NCI-H748 (cell line): ENCODE data around the gene PPT1.

Source experiments
- DNase-seq: peaks from one replicate; lab custom pipeline; 2025; ENCODE audit not compliant: unreplicated experiment; lab: John Stamatoyannopoulos, UW

The PPT1 gene

GRCh38 chr1:40096977-40097782, at the start of gene PPT1:
Gene PPT1, minus strand, starts transcription at chr1:40097252. Its CDS starts 14 bp downstream, at chr1:40097238.
- peak; percentile 100 for DNase-seq

- DNase-seq: peak; percentile 97
Observed at GRCh38 chr1:40143891-40144575, 47.0 kb upstream of the PPT1 start.

GRCh38 chr1:40141878-40142535, 45.0 kb upstream of the PPT1 start:
- no peak for DNase-seq

- no peak for DNase-seq
Observed at GRCh38 chr1:40140211-40140973, 43.3 kb upstream of the PPT1 start.

GRCh38 chr1:40133839-40134238, 36.8 kb upstream of the PPT1 start:
- DNase-seq: no peak

- DNase-seq: no peak
Observed at GRCh38 chr1:40133312-40133665, 36.2 kb upstream of the PPT1 start.

GRCh38 chr1:40132383-40133311, 35.6 kb upstream of the PPT1 start:
- DNase-seq: no peak

GRCh38 chr1:40130892-40131291, 33.8 kb upstream of the PPT1 start:
- no peak for DNase-seq

GRCh38 chr1:40122855-40123254, 25.8 kb upstream of the PPT1 start:
- DNase-seq: peak; percentile 65

- DNase-seq: no peak
Observed at GRCh38 chr1:40120128-40120527, 23.1 kb upstream of the PPT1 start.

GRCh38 chr1:40114400-40114799, 17.3 kb upstream of the PPT1 start:
- no peak for DNase-seq

- DNase-seq: no peak
Observed at GRCh38 chr1:40110389-40110788, 13.3 kb upstream of the PPT1 start.

- DNase-seq: peak; percentile 58
Observed at GRCh38 chr1:40107290-40107959, 10.4 kb upstream of the PPT1 start.

- DNase-seq: no peak
Observed at GRCh38 chr1:40105028-40105427, 8.0 kb upstream of the PPT1 start.

- DNase-seq: no peak
Observed at GRCh38 chr1:40102896-40103295, 5.8 kb upstream of the PPT1 start.

- no peak for DNase-seq
Observed at GRCh38 chr1:40102038-40102437, 5.0 kb upstream of the PPT1 start.

GRCh38 chr1:40096646-40096976, 441 bp downstream of the PPT1 start:
- DNase-seq: no peak

GRCh38 chr1:40095806-40096205, 1.2 kb downstream of the PPT1 start:
- DNase-seq: no peak

GRCh38 chr1:40094466-40095110, 2.5 kb downstream of the PPT1 start:
- DNase-seq: no peak
